ENCODE data around the gene THRB. TPM values are rescaled to one million over a fixed set of nuclear protein-coding genes. Genes with fewer than 3 reads are reported as not detected.
"Not testable (repeated sequence)": the region's sequence is repeated elsewhere in the genome, so short reads cannot be mapped to it uniquely, and the experiment has no call there.

The THRB gene
- total RNA-seq, 2 experiments from 2014 or later = not detected

DNA sequence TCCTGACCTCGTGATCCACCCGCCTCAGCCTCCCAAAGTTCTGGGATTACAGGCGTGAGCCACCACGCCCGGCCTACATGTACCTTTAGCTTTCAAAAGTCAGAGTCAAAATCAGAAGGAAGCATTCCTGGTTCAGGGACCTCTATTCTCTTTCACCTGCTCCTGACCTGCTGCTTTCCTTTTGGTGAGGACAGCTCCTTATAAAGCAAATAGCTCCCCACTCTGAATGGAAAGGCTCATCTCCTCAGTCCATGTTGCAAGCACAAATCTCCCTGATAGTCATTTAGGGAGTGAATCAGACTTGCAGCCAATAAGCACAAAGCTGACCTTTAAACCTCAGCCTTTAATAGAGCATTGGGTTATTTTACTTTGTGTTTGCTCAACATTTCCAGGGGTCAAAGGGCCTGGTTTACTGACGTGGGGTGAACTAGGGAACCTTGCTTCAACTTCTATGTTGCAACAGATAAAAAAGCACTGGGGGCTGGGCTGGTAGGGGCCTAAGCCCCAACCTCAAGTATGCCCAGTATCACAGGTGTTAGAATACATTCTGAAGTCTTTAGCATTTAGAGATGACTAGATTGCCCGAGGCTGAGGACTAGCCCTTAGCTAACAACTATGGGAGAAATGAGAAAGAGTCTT lies 43.1 kb downstream of the THRB start:
- H3K27me3 Mint-ChIP-seq = no peaks in the 10 kb centered on the region
- H3K4me3 Mint-ChIP-seq = no peak overlapping the region
- H3K36me3 Mint-ChIP-seq = no peaks in the 10 kb centered on the region

DNA sequence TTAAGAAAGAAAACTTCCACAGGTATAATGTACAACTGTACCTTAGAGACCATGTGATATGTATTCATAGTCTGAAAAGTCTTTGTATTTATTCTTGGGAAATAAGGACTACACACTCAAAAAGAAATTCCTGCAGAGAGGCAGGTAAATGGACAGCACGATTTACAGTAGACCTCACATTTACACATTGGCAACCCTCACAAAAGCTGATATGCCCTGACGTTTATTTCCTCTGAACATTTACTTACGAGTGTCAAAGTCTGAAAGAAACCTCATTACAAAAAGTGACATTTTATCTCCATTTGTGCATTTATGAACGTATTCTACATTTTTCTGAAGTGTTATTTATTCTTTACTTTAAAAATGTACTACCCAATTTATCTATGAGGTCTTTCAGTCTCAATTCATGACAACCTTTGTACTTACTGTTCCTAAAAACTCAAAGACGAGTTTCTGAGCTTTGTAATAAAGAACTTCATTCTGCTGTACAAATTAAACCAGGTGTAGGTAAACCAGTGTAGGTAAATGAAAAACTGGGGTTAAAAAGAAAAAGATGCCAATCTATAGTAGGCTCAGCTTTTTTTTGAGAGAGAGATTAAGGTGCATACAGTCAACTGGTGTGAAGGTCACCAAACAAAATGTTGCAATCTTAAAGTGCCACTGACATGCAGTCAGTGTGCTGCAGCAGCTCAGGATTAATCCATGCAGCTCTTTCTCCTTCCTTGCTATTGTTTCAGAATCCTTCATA lies 44.3 kb downstream of the THRB start:
- DNase-seq = no peak
- Mint-ChIP-seq H3K36me3 (no peaks in the 10 kb centered on the region), H3K9me3 (no peaks in the 10 kb centered on the region), H3K4me3 (no peak overlapping the region), H3K27ac (no peak overlapping the region), H3K4me1 (no peaks in the 10 kb centered on the region), H3K27me3 (no peaks in the 10 kb centered on the region)

More for the DNA sequence above, 43.1 kb downstream of the THRB start:
- no peak overlapping the region for H3K27ac Mint-ChIP-seq
- no peak for DNase-seq
- no peaks in the 10 kb centered on the region for H3K9me3 Mint-ChIP-seq
- H3K4me1 Mint-ChIP-seq = no peaks in the 10 kb centered on the region

DNA sequence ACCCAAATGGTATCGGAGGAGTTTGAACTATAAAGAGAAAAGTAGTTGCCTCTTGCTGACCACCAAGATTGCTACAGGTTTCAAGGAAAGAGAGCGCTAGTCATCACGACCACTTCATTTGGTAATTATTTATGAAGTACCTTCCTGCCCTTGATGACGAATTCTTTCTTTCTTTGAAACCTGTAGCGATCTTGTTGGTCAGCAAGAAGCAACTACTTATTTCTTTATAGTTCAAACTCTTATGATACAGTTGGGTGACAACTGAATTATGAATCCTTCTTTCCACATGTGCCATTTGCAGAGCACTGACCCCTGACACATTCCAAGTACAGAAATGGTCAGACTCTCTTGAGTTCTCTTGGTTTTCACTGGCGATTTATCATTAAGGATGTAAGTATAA lies 46.8 kb downstream of the THRB start:
- H3K9me3 Mint-ChIP-seq = no peaks in the 10 kb centered on the region
- H3K27me3 Mint-ChIP-seq = no peaks in the 10 kb centered on the region
- DNase-seq = no peak
- no peak overlapping the region for H3K4me3 Mint-ChIP-seq
- H3K4me1 Mint-ChIP-seq = no peaks in the 10 kb centered on the region
- no peak overlapping the region for H3K27ac Mint-ChIP-seq
- no peaks in the 10 kb centered on the region for H3K36me3 Mint-ChIP-seq

DNA sequence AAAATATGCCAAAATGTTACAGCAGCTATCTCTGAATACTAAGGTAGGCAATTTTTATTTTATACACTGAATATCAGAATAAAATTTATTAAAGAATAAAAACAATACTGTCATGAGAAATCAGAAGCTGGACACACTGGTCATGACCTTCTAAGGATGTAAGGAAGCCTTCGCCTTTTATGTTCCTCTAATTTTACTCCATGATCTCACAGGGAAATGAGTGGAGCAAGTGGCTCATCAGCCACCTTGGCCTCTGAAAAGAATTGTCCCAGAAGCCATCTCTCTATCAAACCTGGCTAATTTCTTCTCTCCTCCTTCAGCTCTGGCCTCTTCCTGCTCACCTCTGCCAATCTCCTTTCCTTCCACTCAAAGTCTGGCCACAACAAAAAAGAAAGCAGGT lies 48.6 kb downstream of the THRB start:
- Mint-ChIP-seq H3K27me3 (no peaks in the 10 kb centered on the region), H3K4me1 (no peaks in the 10 kb centered on the region), H3K27ac (no peak overlapping the region), H3K9me3 (no peaks in the 10 kb centered on the region), H3K36me3 (no peaks in the 10 kb centered on the region), H3K4me3 (no peak overlapping the region)
- no peak for DNase-seq

DNA sequence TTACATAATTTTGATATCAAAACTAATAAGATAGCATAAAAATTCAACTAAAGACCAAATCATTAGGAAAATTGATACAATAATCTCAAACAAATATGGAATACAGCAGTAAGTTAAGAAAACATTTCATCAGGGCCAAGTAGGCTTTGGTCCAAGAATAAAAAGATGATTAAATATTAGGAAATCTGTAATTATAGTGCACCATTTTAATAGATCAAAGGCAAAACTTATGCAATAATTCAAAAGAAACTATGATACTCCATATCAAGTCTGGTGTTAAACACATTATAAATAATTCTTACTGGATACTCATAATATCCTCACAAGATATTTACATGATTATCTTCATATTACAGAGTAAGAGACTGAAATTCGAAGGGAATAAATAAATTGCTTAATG lies 51.2 kb downstream of the THRB start:
- Mint-ChIP-seq H3K27ac (no peak overlapping the region), H3K36me3 (no peaks in the 10 kb centered on the region), H3K9me3 (no peaks in the 10 kb centered on the region), H3K27me3 (no peaks in the 10 kb centered on the region), H3K4me3 (no peak overlapping the region), H3K4me1 (no peaks in the 10 kb centered on the region)
- DNase-seq = no peak

DNA sequence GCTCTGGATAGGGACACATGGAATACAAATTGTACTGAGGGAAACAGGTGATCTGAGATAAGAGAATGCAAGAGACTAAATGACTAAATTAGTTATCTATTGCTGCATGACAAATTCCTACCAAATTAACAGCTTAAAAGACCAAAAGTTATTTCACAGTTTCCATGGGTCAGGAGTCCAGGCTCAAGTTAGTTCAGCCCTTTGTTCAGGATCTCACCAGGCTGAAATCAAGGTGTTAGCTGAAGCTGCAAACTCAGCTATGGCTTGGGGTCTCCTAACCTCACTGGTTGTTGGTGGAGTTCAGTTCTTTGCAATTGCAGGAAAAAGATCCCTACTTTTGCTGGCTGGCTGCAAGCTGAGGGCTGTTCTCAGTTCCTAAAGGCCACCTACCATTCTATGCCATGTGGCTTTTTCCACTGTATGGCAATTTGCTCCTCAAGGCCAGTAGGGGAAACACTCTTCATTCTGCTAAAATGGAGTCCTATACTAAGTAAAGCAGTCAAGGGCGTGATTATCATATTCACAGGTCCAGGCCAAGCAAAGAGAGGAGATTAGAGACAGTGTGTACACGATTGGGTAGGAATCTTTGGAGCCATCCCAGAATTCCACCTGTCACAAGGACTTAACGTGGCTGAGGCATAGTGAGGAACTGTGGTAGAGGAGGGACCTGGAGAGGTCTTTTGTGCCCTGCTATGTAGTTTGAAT lies 53.7 kb downstream of the THRB start:
- no peak overlapping the region for H3K4me3 Mint-ChIP-seq
- no peaks in the 10 kb centered on the region for H3K27me3 Mint-ChIP-seq
- no peaks in the 10 kb centered on the region for H3K9me3 Mint-ChIP-seq
- DNase-seq = no peak
- no peak overlapping the region for H3K27ac Mint-ChIP-seq
- H3K4me1 Mint-ChIP-seq = no peaks in the 10 kb centered on the region
- no peaks in the 10 kb centered on the region for H3K36me3 Mint-ChIP-seq

DNA sequence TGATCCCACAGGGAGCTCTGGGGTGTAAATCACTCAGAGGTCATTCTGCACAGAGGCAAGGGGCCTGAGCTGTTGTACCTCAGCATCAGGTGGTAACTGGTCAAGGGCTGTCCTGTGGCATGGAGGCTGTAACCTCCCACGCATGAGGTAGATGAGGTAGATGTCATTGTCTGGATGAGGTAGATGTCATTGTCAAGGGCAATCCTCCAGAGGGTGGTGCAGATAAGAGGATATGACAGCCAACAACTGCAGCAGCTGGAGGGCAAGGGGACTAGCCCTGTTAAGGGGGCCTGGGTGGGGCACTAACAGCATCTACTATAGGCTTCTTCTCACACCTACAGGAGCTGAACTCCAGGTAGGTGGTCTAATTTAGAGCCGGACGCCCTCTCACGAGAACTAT lies 55.6 kb downstream of the THRB start:
- Mint-ChIP-seq H3K4me3 (no peak overlapping the region), H3K9me3 (no peaks in the 10 kb centered on the region), H3K4me1 (no peaks in the 10 kb centered on the region), H3K27ac (no peak overlapping the region), H3K36me3 (no peaks in the 10 kb centered on the region), H3K27me3 (peaks cover 6% of the 10 kb centered on the region)
- no peak for DNase-seq

DNA sequence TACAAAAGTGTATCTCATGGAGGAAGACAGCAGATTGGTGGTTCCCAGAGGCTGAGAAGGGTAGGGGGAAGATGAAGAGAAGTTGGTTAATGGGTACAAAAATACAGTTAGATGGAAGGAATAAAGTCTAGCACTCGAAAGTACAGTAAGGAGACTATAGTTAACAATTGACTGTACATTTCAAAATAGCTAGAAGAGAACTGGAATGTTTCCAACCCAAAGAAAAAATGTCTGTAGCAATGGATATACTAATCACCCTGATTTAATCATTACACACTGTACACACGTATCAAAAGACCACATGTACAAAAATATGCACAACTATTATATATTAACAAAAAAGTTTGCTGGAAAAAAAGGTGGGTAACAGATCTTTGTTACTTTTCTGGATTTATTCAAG lies 57.3 kb downstream of the THRB start:
- Mint-ChIP-seq H3K27me3 (peaks cover 6% of the 10 kb centered on the region), H3K9me3 (no peaks in the 10 kb centered on the region), H3K27ac (no peak overlapping the region)

DNA sequence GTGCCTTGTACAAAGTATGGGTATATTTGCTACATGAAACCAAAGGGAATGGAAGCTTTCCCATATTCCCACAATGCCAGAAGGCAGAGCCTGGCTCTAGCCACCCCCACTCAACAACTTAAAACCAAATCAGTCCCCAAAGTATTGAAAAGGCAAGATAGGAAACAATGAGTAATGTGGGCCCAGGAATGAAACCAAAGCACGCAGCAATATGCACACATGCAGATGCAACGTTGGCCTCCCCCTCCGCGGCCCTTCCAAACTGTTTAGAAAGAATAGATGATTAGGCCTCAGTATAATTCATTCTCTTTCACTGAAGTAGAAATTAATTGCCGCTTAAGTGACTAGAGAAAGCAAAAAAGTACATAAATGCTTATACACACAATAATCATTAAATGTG lies 59.1 kb downstream of the THRB start:
- Mint-ChIP-seq H3K27ac (no peak overlapping the region), H3K27me3 (peaks cover 6% of the 10 kb centered on the region), H3K36me3 (no peaks in the 10 kb centered on the region), H3K4me3 (no peak overlapping the region), H3K4me1 (no peaks in the 10 kb centered on the region), H3K9me3 (no peaks in the 10 kb centered on the region)
- no peak for DNase-seq

More for the DNA sequence above, 57.3 kb downstream of the THRB start:
- Mint-ChIP-seq H3K36me3 (no peaks in the 10 kb centered on the region), H3K4me1 (no peaks in the 10 kb centered on the region), H3K4me3 (no peak overlapping the region)
- DNase-seq = no peak

DNA sequence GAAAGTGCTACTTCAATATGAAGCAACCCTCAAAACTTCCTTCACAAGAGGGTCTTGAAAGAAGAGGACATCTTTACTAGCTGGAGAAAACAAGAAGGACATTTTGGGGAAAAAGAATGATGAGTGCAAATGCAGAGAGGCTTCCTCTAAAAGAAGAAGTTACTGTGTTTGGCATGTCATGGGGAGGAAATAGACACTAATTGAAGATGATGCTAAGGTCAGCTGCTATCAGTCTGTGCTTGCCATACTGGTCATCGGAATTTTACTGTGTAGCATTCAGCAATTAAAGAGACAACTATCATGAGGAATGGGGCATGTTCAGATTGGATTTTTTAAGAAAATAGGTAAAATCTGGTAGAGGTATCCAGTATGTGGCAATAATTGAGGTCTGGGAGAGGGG lies 60.0 kb downstream of the THRB start:
- Mint-ChIP-seq H3K4me3 (no peak overlapping the region), H3K9me3 (no peaks in the 10 kb centered on the region), H3K36me3 (no peaks in the 10 kb centered on the region)

DNA sequence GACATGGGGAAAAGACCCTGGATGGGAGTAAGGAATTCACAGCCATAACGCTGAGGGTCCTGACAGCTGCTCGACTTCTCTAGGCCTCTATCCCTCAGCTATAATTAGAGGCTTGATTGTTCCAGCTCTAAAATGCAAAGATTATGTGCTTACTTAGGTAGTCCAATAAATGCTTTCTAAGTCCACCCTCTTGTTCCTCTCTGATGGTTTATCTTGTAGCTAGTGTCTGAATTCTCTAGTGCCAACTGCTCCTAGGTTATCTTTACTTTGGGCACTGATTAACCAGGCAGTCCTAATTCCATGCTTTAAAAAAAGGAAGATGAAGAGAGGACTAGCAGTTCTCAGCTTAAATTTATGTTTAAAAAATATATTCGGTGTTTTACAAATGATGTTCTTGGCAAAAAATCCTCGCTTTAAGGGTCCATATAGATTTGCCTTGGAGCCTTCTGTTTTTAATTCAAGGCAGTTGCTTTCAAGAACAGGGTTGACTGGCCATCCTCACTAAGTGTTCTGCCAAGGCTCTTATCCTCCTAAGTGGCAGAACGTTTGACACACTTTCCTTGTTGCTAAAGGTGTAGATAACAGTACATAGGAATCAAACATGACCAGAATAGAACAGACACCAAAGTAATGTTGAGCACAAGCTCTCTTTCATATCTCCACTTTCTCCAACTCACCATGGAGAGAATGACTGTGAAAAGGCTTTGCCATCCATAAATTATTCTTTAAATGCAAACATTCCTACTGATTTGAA lies 60.6 kb downstream of the THRB start:
- H3K9me3 Mint-ChIP-seq = no peaks in the 10 kb centered on the region

More for the DNA sequence above, 60.0 kb downstream of the THRB start:
- H3K27me3 Mint-ChIP-seq = peaks cover 6% of the 10 kb centered on the region
- DNase-seq = no peak
- no peak overlapping the region for H3K27ac Mint-ChIP-seq
- no peaks in the 10 kb centered on the region for H3K4me1 Mint-ChIP-seq

DNA sequence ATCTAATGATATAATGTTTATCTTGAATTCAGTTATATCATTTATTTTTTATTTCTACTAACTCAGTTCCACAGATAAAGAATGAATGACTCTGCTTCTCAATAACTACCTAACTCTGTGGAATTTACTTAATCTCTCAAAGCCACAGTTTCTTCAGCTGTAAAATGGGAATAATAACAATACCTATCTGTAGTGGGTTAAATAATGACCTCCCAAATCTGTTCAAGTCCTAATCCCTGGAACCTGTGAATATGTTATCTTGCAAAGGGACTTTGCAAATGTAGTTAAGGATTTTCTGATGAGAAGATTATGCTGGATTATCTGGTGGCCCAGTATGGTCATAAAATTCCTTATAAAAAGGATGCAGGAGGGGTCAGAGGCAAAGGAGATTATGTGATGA lies 61.7 kb downstream of the THRB start:
- Mint-ChIP-seq H3K9me3 (no peaks in the 10 kb centered on the region), H3K36me3 (no peaks in the 10 kb centered on the region), H3K27ac (no peak overlapping the region), H3K4me3 (no peak overlapping the region), H3K27me3 (peaks cover 6% of the 10 kb centered on the region), H3K4me1 (no peaks in the 10 kb centered on the region)
- no peak for DNase-seq

More for the DNA sequence above, 60.6 kb downstream of the THRB start:
- H3K36me3 Mint-ChIP-seq = no peaks in the 10 kb centered on the region
- DNase-seq = no peak
- H3K4me3 Mint-ChIP-seq = no peak overlapping the region
- H3K4me1 Mint-ChIP-seq = no peaks in the 10 kb centered on the region
- H3K27ac Mint-ChIP-seq = no peak overlapping the region
- H3K27me3 Mint-ChIP-seq = peaks cover 6% of the 10 kb centered on the region

DNA sequence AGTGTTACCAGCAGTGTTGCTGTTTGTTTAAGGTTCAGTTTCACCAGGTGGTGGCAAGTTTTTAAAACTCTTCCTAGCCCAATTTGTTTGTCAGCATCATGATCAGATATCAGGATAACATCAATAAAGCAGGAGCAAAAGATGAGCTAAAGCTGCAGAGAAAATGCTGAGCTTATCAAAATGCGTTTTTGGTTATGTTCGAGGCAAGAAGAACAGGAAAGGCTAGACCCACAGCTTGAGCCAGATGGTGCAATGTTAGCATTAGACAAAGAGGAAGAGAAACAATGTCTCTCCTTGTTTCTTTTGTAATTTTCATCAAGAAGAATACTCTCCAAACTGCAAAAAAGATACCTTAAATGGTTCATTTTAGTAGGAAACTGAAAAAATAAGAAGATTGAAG lies 66.2 kb downstream of the THRB start:
- DNase-seq = no peak
- H3K36me3 Mint-ChIP-seq = no peaks in the 10 kb centered on the region
- no peak overlapping the region for H3K4me3 Mint-ChIP-seq
- H3K9me3 Mint-ChIP-seq = no peaks in the 10 kb centered on the region
- no peaks in the 10 kb centered on the region for H3K4me1 Mint-ChIP-seq
- no peaks in the 10 kb centered on the region for H3K27me3 Mint-ChIP-seq
- H3K27ac Mint-ChIP-seq = no peak overlapping the region

DNA sequence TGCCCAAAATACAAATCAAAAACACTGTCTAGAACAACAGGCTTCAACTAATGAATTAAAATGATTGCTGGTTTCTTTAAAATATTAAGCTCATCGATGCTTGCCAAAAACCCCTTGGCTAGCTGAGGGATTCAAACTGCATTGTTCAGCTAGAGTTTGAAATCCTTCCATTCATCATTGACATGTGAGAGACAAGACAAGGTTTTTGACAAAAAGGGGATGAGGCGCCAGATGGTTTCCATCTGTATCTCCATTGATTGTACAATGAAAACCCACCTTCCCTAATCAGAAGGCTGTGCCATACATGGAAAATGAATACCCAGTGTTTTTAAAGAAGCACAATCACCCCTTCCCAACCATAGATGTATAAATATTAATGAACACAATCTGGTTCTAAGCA lies 67.8 kb downstream of the THRB start:
- Mint-ChIP-seq H3K27me3 (no peaks in the 10 kb centered on the region), H3K9me3 (no peaks in the 10 kb centered on the region), H3K4me3 (no peak overlapping the region), H3K27ac (no peak overlapping the region), H3K4me1 (no peaks in the 10 kb centered on the region), H3K36me3 (no peaks in the 10 kb centered on the region)
- DNase-seq = no peak

DNA sequence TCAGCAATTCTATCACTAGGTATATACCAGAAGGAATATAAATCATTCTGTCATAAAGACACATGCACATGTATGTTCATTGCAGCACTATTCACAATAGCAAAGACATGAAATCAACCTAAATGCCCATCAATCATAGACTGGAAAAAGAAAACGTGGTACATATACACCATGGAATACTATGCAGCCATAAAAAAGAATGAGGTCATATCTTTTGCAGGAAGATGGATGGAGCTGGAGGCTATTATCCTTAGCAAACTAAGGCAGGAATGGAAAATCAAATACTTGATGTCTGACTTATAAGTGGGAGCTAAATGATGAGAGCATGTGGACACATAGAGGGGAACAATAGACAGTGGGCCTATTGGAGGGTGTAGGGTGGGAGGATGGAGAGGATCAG lies 73.8 kb downstream of the THRB start:
- not testable (repeated sequence) for H3K27me3 Mint-ChIP-seq, H3K27ac Mint-ChIP-seq, H3K4me3 Mint-ChIP-seq, H3K36me3 Mint-ChIP-seq, H3K9me3 Mint-ChIP-seq, DNase-seq, H3K4me1 Mint-ChIP-seq
